HG03135 (cell line): Measurements from ENCODE around the gene TGIF1.

ENCODE experiments used
- ATAC-seq: cut with Tn5 transposase; IDR thresholded peaks from one replicate; pipeline ENCODE4 v1.9.1; 2021; ENCODE audit warnings: mild to moderate bottlenecking, moderate library complexity; ENCODE audit not compliant: unreplicated experiment

Gene TGIF1

DNA sequence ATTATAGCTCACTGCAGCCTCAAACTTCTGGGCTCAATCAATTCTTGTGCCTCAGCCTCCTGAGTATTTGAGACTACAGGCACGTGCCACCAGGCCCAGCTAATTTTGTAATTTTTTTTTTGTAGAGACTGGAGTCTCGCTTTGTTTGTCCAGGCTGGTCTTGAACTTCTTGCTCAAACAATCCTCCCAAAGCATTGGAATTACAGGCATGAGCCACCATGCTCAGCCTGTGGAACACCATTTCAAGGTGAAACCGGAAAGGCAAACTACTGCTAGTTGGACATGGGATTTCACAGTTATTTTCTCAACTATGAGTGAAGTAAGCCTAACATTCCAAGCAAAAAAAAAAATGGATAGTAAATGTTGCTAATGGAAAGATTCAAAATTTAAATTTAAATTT lies 20.9 kb upstream of the TGIF1 start:
- ATAC-seq, result no peak

DNA sequence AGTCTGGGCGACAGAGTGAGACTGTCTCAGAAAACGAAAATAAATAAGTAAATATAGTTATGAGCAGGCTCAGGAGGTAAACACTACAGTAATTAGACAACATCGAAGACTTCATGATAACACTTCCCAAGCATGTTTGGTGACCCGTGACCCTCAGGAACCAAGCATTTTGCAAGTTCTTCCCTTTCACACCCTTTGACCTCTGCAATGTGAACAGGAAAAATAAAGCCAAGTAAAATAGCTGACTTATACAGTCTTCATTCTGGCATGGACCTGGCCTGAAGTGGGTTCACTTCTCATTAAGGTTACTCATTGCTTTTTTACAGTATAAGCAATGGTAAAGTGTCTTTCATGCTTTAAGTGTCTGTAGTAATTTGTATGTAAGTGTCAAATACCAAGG lies 15.3 kb upstream of the TGIF1 start:
- no peak for ATAC-seq

DNA sequence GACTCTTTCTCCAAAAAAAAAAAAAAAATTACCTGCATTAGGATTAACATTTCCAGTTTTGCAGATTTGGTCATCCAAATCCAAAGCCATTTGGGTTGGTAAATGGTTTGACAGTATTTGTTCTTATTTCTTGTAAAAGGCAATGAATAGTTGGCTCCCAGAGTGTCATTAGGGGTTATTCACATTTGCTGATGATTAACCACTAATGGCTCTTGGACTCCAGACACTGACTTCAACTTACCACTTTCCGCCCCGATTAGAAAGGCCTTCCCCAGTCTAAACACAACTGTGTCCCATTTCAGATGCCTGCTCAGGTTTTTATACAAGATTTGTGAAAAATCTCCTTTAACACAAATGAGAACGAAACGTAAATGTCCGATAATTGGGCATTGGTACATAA lies 9.6 kb upstream of the TGIF1 start:
- no peak for ATAC-seq

DNA sequence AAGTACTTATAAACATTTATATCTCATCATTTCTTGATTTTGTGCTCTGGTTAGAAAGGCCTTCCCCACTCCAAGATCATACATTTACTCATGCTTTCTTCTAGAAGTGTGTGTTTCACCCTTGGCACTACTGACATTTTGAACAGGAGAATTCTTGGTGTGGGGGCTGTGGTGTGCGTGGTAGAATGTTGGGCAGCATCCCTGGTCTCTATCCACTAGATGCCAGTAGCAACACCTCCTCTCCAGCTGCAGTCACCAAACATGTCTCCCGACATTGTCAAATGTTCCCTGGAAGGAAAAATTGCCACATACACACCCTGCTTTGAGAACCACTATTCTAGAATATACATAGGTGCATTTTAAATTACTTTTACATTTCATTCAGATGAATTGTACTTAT lies 8.7 kb upstream of the TGIF1 start:
- no peak for ATAC-seq

DNA sequence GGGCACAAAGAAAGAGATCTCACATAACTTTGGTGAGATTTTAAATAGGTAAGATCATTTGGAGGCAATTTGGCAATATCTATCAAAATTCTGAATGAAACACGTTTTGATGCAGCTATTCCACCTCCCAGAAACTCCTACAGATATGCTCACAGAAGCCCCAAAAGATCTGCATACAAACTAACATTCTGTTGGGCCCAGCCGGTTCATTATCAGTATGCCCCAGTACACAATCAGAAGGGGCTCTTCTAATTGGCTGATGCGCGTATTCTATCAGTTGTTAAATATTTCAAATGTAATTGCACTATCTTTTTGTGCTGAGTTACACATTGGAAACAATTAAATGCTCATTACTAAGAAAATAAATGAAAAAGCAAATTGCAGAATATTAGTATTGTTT lies 7.1 kb upstream of the TGIF1 start:
- no peak for ATAC-seq

DNA sequence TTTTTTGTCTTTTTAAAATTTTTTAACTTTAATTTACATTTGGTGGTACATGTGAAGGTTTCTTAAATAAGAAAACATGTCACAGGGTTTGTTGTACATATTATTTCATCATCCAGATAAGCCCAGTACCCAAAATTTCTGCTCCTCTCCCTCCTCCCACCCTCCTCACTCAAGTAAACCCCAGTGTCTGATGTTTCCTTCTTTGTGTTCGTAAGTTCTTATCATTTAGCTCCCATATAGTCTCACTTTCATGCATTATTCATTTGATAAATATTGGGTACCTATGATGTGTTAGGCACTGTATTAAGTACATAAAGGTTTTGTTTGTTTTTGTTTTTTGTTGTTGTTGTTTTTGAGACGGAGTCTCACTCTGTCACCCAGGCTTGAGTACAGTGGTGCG lies 5.7 kb upstream of the TGIF1 start:
- no peak for ATAC-seq

DNA sequence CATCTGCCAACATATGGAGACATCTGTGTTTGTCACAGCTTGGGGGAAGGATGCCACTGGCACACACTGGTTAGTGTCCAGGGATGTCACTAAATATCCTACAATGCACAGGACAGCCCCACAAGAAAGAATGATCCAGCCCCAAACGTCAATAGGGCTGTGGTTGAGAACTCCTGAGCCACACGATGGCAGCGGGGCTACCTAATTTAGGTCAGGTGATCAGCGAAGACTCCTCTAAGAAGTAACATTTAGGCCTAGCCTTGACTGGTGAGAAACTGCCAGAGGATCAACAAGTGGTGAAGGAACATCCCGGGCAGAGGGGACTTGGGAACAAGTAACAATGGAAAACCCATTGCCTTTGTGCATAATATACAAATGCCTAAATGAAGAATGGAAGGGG lies 5.0 kb upstream of the TGIF1 start:
- ATAC-seq, result no peak

DNA sequence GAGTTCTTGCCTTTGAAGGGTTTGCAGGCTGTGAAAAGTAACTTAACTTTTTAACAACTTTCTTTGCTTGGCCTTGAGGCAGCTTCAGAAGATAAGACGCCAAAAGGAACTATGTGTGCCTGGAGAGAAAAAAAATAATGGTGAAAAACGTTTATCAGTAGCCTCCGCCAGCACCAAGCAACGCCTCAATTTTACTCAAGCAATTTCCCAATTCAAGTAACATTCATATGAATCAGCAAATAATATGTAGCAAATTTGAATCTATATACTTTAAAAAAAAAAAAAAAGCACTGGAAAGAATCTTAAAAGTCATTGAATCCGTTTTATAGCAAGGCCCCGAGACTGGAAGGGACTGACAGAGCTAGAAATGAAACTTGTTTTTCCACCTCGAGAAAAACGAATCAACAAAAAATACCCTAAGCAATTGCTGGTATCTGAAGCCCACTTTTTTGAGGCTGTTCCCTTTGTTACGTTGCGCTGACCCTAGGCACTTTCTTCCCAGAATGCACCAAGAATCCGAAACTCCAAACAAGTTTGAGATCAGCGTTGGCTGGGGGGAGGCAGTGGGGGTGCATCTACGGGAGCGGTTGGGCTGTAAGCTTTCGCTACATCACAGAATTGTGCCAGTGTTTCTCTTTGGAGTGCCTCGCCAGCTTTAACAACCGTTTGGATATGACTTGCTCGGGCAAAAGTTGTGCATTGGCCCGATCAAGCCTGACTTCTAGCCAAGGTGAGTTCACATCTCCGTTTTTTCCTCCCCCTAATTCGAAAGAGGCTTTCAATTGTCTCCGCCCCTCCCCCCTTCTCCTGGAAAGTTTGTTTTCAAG lies 2.7 kb upstream of the TGIF1 start:
- no peak for ATAC-seq

DNA sequence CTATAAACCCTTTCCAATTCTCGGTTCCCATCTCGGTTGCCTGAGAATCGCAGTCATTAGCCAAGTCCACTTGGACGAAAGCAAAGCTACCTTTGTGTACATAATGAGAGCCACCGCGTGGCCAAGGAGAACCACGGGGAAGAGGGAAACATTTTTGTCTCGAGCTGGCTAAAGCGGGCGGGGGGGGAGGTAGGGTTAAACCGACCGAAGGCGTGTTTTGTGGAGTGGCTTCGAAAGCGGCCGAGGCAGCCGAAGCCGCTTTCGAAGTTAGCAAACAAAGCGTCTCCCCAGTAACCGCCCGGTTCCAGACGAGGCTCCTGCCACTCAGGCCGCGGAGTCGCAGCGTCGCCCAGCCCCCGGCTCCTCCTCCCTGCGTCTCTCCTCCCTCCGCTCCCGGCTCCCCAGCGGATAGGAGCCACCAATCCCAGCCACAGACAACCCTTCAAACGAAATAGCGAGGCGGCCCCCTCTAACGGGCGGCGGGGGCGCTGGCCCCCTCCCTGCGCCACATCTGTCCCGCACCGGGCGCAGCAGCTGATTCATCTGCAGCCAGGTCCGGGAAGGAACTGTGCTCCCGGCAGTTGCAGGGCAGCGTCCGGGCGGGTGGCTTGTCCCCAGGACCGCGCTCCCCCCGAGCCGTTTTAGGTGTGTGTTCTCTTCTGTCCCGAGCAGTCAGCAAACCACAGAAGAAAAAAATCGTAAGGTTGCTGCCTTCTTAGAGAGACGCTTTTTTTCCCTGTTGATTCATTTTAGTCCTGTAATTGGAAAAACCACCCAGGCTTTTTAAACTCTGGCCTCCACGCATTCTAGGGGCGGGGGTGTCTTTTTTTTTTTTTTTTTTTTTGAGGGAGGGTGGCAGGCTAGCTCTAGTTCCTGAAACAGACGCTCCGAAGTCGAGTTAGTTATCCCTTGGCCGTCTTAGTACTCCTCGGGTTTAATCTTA lies 1.8 kb upstream of the TGIF1 start:
- ATAC-seq, result peak; percentile 58

DNA sequence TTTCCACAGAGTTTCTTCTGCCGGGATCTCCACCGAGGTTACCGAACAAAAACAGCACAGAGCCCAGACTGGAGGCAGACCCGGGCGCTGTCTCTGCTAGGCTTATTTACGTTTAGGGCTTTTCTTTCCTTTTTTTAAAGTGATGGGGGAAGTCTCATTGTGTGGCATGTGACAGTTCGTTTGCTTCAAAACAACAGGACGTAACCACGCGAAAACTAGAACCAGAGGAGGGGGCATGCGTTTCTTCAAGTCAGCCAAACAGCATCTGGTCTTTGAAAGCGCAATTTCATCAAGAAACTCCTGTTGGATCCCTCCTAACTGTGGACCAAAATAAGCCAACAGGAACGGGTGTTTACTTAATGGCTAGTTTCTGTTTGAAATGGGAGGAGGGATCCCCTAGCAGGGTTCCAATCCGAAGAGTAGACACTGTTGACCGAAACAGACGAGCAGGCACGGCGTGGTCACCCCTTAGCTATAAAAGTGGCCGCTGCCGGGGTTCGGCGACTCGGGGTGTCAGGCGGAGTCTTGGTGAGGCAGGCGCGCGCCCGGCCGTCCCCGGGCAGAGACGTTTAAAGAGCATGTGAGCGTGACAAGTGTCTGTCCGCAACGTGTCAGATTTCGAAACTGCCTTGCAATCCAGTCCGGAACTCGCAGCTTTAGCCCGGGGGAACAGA lies 997 bp upstream of the TGIF1 start:
- peak; percentile 45 for ATAC-seq

DNA sequence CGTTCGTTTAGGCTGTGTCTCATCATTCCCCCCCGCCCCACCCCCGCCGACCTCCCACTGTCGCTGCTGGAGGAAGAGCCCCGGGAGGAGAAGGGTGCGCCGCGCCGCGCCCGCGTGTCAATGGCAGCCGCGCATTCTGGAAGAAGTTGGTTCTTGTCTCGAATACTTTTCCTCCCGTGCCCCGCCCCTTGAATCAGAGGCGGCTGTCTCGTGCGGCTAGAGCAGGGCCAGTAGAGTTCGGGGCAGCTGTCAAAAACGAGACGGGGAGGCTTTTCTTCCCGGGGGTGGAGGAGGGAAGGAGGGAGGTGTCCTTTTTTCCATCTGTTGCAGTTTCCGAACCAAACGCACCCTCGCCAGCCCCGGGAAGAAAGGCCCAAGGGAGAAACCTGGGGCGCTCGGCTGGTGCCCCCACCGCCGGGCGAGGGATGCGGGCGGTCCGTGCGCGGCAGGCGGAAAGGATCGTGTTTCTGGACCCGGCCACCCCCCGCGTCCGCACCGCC lies 410 bp upstream of the TGIF1 start:
- ATAC-seq, result peak; percentile 17

DNA sequence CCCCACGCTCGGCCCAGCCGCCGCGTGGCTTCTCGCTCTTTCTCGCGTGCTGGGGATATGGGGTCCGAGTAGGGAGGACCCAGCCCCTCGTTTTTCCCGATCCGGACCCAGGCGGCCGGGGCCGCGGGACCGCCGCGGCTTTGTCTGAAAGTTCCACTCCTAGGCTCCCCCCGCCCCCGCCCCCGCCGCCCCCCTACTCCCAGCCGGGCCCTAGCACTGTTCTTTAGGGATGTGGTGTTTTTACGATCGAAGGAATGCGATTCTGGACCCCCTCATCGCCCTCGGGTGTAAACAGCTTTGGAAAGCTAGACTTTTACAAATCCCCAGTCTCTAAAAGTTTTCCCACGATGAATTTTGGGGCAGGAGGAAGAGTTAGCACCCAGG lies 819 bp downstream of the TGIF1 start:
- ATAC-seq, result no peak

DNA sequence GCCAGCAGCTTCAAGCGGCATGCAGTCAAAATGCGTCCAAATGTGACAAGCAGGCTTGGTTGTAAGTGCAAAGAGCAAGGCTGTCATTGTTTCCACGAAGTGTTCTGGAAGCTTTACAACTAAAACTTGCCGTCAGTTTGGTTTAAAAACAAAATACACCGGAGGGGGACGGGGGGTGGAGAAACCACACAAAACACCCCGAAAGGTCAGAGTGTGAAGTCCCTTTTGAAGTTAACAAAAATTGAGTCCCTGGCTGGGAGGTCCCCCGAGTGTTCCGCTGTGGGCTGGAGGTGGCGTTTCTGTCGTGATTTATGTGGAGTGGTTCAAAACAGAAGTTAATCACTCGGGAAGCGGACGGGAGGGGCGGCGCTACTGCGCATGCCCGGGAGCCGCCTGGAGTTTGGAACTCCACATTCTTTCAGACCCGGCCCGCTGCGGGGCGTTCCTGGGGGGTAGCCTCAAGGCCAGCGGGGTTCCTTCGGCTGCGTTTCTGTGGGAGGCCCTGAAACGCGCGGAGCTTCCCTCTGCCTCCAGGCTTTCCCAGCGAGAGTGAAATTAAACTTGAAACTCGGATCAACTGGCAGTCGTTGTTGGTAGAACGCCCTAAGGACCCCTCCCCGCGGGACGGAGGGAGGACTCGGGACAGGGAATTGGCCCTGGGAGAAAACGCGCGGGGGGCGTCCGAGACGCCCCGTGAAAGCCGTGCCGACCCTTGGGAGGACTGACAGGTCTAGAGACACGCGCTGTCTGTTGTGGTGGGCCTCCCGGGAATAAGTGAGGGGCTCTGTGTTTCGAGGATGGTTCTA lies 1.4 kb downstream of the TGIF1 start:
- ATAC-seq, result no peak

DNA sequence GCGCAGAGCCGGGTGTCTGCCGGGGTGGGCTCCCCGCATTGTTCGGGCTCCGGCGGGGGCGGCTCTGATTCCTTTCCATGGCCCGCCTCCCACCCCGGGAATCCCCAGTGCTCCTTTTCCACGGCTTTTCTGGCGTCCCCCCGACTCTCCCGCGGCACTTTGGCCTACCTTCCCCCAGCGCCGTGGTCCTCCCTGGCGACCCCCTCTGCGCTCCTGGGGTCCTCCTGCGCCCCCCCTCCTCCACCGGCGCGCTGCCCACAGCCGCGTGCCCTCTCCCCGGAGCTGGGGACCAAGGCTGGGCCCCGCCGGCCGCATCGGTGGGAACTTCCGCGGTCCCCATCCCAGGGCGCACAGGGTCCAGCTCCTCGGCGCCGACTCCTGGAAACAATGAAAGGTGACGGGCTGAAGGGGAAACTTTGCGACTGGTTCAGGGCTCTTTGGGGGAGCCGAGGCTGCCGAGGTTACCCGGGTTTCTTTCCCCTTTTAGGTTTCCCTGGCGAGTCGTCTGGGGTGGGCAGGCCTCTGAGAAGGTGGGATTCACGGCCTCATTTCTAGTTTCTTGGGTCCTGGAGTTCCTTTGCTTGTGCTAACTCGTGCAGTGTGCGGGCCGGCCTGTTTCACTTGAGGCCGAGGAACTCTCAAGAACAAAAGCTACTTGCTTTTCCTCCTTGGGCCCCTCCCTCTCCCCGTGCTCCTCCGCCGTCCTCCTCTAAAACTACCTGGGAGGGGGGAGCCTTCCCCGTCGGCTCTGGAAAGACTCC lies 2.2 kb downstream of the TGIF1 start:
- ATAC-seq, result no peak

DNA sequence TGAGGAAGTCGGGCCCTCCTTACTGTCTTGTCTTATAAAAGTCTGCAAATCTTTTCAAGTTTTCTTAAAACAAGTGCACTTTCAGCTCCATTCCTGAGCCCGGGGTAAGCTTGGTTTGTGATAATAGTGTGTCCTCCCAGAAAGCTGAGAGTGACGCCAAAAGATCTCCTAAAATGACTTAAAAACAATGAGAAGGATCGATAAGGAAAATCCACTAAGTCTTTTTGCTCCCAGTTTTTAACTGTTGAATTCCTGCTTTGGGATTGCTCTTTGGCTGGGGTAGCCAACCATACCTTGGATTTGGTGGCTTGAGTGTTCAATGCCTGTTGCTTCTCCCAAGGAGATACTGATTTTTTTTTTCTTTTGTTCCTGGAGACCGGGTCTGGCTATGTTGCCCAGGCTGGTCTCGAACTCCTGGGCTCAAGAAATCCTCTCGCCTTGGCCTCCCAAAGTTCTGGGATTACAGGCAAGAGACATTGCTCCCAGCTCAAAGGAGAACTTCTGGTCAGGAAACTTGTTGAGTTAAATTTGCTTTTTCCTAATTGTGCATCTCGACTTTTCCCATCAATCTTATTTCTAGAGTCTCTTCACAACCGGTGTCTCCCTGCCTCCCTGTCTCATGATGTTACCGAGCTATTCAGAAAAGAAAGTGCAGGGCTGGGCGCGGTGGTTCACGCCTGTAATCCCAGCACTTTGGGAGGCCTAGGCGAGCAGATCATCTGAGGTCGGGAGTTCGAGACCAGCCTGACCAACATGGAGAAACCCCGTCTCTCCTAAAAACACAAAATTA lies 3.0 kb downstream of the TGIF1 start:
- ATAC-seq, result no peak

DNA sequence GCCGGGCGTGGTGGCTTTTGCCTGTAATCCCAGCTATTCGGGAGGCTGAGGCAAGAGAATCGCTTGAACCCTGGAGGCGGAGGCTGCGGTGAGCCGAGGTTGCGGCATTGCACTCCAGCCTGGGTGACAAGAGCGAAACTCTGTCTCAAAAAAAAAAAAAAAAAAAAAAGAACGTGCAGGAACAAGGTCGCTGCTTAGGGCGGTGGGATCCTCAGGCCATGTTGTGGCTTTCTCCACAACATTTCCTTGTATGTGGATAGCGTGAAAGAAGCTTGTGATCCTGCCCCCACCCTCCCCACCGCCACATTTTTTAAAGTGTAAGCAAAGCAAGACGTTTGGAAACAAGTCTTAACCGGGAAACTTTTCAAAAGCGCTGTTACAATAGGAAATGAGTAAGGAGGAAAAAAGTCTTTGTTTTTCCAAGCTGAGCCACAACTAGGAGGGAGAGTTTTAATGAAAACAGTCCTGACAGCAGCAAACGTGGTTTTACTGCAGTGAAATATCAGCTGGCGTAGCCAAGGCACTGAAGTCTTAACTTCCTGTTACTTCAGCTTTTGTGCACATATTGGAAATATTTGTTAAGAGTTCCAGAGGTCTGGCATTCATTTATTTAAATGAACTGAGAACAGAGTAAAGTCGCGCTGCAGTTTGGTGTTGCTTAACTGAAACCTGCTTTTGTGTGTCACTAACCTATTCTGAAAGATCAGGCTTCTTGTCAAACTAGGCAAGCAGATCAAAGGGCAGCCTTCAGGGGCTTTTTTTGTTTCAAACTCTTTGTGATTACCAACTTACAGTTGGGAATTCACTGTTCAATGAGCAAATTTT lies 3.8 kb downstream of the TGIF1 start:
- ATAC-seq, result no peak

DNA sequence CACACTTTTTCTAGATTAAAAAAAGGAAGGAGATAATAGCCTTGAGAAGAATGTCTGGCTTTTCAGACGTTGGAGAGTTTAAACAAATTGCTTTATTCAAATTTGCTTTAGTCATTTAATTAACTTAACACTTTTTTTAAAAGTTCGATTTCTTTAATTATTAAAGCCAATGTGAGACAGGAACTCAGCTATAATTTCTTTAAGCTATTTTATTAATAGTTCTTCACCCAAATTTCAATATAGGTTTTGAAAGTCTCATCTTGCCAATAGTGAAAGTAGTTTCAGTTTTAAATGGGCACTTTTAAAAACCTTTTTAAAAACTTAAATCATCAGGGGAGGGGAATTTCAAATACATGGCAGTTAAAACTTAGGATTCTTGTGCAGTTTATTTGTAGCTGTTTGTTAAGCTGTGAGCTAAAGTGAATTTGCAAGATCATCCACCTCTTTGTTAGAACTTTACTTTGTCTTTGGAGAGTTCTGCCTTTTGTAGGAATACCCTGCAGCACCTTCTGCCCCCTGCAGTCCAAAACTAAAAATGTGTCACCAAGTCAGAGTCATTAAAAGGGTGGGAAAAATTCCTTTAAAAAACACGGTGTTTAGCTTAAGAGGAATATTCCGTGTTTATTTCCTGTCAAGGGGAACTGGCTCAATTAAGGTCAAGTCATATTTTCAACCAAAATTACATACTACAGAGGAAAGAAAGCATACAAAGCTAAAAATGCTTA lies 4.6 kb downstream of the TGIF1 start:
- ATAC-seq, result no peak
